ENCODE measurements around the gene DPYSL3.

DPYSL3 gene

GRCh38 chr5:147467973-147468508, 41.8 kb downstream of the DPYSL3 start:
- no peak for DNase-seq

- no peak for DNase-seq
Measured at GRCh38 chr5:147466360-147466980, 43.4 kb downstream of the DPYSL3 start.

- DNase-seq: no peak
Measured at GRCh38 chr5:147465747-147466146, 44.1 kb downstream of the DPYSL3 start.

DNA sequence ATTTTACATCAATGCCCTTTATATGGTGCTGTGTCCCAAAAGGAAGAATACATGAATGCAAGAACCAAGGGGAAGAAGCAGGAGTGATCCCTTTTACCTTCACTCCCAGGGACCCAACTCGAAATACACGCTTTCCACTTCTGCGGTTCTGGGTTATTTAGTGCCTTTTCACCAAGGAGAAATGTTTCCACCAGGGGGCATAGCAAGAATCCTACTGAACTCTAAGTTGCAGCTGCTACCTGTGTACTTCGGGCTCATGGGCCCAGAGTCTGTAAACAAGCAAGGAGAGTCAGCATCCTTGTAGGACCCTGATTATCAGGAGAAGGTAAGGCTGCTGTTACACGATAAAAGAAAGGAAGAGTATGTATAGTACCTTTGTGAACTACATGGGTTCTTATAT, 45.7 kb downstream of the DPYSL3 start:
- DNase-seq: no peak

- DNase-seq: no peak
Measured at GRCh38 chr5:147461915-147462314, 48.0 kb downstream of the DPYSL3 start.

DNA sequence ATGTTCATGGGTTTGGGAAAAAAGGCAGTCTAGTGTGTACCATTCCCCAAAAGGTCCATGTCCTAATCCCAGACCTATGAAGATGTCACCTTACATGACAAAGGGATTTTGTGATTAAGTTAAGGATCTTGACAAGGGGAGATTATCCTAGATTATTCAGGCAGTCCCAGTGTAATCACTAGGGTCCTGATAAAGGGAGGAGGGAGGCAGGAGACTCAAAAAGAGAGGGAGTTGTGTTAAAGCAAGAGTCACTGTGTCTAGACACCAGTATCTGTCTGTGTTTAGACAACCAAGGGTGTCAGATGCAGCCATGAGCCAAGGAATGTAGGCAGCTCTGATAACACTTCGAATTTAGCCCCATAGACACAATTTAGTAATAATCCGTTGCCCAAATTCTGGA, 49.5 kb downstream of the DPYSL3 start:
- DNase-seq: no peak

DNA sequence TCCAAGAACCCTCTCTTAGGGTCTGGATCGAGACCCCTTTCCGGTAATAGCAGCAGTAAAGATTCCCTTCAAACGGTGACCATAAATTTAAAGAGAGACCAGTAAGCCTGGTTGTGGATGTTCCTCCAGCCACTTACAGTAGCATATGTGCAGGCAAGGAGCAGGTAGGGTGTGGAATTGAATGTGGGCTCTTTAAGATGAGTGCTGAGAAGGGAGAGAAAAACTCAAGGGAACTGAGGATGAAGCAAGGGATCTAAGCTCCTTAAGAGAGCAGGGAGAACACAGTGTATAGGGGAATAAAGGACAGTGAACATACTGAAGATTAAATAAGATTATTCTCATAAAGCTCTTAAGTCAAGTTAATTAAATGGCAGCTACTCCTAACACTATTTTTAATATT, 51.3 kb downstream of the DPYSL3 start:
- DNase-seq: no peak

DNA sequence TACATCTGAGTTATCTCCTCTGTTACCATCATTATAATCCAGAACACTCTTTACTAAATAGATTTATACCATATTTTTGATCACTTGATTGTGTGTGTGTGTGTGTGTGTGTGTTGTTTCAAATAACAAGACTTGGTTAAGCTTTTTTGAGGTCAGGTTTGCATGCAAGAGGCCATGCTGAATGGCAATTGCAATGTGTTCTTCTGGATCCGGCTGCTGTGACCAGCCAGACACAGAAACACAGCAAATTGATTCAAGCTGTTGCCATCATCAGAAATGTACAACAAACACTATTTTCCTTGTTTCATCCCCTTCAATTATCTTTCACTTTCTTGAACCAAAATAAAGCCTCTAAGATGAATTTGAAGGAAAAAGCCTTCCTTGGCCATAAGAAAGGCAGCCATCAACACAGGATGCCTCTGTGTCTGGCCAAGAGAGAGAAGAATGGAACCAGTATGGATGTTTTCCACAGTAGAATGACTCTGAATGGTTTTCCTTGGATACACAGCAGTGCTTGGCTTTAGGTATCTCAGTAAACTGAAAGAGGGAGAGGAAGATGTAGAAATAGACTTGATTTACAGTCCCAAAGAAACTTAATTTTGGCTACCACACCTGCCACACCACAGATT, 53.9 kb downstream of the DPYSL3 start:
- no peak for DNase-seq

DNA sequence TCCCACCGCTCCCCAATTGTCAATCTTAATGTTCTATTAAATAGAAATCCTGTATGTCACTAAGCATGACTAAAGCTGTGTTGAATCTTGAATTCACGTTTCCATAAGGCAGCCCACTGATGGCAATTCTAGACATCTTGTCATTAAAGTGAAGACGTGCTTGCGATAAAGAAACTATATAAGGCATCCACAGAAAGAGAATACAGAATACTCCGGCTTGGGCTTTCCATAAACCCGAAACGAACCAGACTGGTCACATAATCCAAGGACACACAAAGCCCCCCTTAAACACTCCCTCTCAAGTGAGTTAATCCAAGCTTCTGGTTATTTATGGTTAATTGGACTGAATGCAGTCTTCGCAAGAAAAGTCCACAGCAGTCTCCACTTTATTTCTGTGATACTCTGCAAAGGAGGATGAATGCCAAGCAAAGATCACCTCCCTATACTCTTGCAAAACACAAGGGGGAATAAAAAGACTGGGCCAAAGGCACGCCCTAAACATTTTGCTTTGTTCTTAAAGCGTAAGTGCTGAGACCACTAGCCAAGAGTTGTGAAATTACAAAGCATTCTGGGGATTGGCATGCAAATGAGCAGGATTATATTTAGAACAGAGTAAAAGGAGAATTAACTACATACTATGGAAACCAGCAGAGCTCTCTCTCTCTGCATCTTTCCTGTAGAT, 54.7 kb downstream of the DPYSL3 start:
- no peak for DNase-seq

- DNase-seq: peak; percentile 64
Measured at GRCh38 chr5:147453875-147454814, 55.7 kb downstream of the DPYSL3 start.

GRCh38 chr5:147452165-147452811, 57.6 kb downstream of the DPYSL3 start:
- DNase-seq: no peak

GRCh38 chr5:147451193-147451592, 58.7 kb downstream of the DPYSL3 start:
- DNase-seq: no peak

- DNase-seq: no peak
Measured at GRCh38 chr5:147450606-147451005, 59.3 kb downstream of the DPYSL3 start.

DNA sequence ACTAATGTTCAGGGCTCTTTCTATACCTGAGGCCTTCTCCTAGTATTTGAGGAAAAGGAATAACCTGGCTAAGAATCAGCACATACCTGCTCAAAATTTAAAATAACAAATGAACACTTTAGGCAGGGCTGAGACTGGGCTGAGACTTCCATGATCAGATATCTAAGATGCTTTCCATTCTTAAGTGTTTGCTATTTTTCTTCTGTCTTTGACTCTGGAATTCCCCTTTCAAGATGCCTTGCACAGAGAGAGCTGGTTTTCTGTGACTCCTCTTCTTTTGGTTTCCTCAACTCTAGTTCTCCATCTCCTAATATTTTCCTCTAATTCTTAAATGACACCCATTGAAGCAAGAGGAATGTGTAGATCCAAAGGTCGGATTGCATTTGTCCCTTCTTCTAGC, 61.1 kb downstream of the DPYSL3 start:
- no peak for DNase-seq

GRCh38 chr5:147446523-147446922, 63.3 kb downstream of the DPYSL3 start:
- no peak for DNase-seq

- DNase-seq: no peak
Measured at GRCh38 chr5:147445917-147446316, 64.0 kb downstream of the DPYSL3 start.

GRCh38 chr5:147445090-147445489, 64.8 kb downstream of the DPYSL3 start:
- no peak for DNase-seq

GRCh38 chr5:147442224-147442623, 67.6 kb downstream of the DPYSL3 start:
- no peak for DNase-seq

DNA sequence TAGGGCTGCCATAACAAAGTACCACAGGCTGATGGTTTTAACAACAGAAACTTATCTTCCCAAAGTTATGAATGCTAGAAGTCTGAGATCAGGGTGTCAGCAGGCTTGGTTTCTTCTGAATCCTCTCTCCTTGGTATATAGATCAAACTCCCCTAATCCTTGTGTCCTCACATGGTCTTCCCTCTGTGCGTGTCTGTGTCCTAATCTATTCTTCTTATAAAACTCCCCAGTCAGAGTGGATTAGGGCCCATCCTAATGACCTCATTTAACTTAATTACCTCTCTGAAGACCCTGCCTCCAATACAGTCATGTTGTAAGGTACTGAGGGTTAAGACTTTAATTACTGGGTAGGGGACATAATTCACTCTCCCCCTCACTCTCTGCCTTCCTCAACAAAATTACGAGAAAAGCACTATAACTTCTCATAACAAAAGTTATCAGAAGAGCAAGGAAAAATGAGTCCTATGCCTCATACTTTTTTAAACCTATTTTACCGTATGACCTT, 68.6 kb downstream of the DPYSL3 start:
- no peak for DNase-seq

DNA sequence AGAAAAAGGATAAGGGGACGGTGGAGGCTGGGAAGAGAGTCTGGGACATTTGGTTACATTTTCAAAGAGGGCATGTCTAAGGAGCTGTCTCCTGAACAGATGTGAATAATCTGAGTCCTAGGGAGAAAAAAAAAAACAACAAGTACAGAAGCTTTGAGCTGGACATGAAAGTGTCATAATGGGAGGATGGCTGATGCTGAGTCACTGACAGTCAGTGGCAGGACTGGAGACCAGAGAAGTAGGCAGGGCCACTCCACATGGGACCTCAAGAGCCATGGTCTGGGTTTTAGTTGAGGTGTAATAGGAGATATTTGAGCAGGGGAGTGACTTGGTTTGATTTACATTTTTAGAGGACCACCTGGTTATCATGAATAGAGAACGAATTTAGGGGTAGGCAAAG, 70.6 kb downstream of the DPYSL3 start:
- DNase-seq: no peak

DNA sequence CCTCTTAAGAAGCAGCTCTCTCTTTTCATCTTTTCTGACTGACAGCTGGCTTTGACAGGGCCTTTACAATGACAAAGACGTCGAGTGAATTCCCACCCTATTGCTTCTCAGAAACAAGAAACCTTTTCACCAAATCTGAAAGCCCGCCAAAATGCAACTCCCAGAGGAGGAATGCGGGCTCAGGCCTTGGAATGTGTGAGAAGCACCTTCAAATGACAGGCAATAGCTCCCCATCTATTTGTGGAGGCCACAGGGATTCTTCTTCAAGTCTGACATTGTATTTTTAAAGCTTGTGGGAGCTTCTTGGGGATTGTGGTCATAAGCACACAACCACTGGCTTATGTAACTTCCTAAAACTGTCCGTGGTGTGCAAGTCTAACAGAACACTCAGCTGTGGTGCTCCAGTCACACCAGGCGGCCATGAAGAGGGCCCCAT, 72.7 kb downstream of the DPYSL3 start:
- DNase-seq: no peak

GRCh38 chr5:147436596-147436995, 73.3 kb downstream of the DPYSL3 start:
- no peak for DNase-seq
